VCaP (cell line): Measurements from ENCODE around the gene TNFAIP3.

Source experiments
- H3K27ac ChIP-seq: fragments of 450-650 bp; 2 replicates; pipeline ENCODE4 v1.5.1; 2017
- TF ChIP-seq, protein P1 (sequence below): fragments of 450-650 bp; conservative IDR thresholded peaks from 2 replicates; pipeline ENCODE4 v1.5.1; 2017; ENCODE audit warnings: mild to moderate bottlenecking, moderate library complexity

Gene TNFAIP3

DNA sequence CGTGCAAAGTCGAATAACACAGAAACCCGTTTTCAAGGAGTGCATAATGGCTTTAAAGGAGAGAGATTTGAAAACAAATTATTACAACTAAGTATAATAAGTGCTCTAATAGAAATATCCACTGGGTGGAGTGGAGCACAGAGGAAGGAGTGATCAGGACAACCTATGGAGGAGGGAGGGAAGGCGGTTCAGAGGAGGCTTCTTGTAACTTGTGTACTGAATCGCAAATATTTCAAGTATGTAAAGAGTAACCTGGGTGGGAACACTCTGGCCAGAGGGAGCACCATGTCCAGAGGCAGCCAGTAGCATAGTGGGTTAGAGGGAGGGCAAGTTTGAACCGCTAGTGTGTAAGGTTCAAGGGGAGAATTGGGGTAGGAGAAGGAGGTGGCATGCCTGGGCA, 21.6 kb upstream of the TNFAIP3 start:
- TF ChIP-seq, protein P1, sequence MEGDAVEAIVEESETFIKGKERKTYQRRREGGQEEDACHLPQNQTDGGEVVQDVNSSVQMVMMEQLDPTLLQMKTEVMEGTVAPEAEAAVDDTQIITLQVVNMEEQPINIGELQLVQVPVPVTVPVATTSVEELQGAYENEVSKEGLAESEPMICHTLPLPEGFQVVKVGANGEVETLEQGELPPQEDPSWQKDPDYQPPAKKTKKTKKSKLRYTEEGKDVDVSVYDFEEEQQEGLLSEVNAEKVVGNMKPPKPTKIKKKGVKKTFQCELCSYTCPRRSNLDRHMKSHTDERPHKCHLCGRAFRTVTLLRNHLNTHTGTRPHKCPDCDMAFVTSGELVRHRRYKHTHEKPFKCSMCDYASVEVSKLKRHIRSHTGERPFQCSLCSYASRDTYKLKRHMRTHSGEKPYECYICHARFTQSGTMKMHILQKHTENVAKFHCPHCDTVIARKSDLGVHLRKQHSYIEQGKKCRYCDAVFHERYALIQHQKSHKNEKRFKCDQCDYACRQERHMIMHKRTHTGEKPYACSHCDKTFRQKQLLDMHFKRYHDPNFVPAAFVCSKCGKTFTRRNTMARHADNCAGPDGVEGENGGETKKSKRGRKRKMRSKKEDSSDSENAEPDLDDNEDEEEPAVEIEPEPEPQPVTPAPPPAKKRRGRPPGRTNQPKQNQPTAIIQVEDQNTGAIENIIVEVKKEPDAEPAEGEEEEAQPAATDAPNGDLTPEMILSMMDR: no peak
- H3K27ac ChIP-seq: no peak overlapping the region

DNA sequence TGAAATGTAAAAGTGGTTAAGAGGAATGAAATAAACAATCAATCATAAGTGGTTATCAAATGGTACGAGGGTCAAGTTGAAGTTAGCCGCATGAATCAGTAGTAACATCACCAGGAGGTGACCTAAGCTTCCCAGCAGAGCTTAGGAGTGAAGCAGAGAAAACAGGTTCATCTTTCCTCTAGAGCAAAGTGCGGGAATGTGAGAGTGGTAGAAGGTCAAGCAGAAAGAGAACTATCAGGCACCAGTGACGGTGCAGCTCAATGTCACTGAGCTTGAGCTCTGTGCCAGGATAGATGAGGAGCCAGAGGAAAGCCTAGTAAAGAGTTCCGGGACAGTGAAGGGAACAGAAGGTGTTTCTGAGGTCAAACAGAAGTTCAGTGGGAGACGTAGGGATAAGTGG, 20.8 kb upstream of the TNFAIP3 start:
- TF ChIP-seq, protein P1: no peak
- no peak overlapping the region for H3K27ac ChIP-seq

DNA sequence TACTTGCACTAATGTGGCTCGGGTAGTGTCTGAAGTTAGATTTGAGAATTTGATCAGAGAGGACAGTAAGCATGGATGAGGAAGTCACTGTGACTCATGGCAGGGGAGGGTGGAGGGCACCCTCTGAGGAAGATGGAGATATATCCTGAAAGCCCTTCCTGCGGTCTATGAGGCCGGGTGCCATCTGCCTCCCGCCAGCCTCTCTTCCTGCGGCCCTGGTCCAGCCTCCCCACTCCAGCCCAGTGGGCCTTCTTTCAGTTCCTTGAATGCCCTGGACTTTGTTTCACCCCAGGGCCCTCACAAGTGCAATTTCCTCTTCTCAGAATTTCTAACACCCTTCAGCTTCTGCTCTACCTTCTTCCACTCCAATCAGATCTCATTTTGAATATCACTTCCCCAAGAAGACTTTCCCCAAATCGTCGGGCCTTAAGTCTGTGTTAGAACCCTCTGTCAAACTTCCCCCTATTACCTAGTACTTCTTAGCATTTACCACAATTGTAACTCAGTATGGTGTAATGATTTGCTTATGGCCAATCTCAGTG, 20.2 kb upstream of the TNFAIP3 start:
- no peak overlapping the region for H3K27ac ChIP-seq
- TF ChIP-seq, protein P1: no peak

DNA sequence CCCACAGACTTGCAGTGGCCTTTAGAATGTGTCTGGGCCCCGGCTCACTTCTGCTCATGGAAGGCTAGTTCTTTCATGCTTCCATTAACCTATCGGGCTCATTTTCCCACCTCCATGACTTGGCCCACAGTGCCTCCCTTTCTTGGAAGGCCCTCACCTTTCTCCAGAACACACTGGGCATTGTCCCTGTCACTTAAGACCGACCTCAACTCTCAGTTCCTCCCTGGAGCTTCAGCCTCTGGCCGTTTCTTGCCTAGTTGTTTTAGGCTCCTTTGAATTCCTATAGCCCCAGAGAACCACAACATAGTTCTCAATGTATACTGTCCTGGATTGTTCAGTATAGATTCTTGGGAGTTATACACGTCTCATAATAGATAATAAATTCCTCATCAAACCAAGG, 19.3 kb upstream of the TNFAIP3 start:
- TF ChIP-seq, protein P1: no peak
- H3K27ac ChIP-seq: no peak overlapping the region

DNA sequence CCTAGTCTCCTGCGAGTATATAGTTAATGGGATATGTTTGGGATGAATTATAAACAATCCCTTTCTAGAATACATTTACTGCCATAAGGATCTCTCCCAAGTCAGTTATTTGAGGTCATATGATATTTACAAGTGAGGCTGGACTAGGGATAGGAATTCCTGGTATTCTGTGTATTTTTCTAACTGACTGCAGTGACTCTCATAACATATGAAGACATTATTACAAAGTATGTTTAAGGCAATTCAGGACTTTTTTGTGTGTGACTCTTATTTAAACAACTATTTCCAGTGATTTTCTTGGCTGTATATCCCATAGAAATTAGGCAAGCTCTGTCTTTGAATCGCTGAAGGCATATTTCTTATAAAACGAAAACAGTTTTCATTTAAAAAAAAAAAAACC, 18.4 kb upstream of the TNFAIP3 start:
- H3K27ac ChIP-seq: no peak overlapping the region
- TF ChIP-seq, protein P1: no peak

DNA sequence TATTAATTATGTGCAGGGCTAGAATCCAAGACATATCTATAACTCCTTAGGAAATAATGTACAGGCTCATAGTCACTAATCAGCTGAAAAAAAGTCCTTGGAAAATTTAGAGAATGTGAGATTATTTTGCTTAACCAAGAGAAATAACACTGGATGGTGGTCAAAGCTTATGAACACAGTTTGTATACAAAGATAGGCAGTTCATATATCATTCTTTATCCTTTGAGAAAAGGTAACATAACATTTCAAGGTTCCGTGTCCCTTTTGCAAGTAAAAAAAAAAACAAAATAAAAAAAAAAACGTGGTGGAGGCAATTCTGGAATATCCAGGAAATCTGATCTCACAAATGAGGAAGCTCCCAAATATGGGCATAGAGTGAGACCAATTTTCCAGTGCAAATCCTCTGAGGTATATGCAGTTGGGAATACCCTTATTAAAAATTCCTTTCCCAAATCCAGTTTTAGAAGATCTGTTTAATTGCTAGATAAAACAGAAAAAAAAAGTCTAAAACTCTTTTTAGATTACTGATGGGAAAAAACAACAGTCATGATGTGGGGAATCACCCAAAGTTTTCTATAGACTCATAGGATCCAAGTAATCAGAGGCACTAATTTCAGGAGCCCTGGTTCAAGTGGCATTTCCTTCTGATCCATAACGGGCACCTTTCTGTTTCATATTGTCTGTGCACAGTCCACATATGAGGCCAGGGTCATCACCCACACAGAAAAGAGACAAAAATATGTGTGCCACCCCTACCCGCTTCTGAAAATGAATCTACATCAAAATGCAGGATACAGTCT, 17.7 kb upstream of the TNFAIP3 start:
- TF ChIP-seq, protein P1: no peak
- no peak overlapping the region for H3K27ac ChIP-seq

DNA sequence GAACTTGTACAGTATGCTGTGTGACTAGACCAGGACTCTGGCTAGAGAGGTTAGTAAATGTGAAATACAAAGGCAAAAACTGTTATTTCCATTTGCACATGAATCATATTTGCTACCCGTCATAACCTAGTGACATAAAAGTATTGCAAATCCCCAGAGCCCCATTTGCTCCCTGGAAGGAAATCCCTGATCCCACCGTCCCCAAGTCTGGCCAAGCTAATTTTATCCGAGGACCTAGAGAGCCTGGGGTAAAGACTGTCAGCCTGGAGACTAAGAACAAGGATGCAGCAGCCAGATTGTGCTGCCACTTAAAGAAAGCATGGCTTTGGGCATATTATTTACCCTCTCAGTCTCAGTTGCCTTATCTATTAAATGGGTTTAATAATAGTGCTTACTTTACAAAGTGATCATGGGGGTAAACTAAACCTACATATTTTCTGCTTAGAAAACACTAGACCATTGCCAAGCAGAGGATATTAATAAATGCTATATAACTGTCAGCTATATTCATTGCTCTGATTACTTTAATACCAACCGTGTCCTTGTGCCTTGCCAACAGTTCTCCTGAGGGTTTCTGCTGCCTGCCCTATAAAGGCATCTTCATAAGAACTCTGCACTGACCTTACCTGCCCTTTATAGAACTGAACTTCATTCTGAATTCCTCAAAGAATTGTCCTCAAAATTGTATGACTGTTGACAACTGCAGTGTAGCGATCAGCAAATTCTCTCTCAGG, 16.9 kb upstream of the TNFAIP3 start:
- no peak overlapping the region for H3K27ac ChIP-seq

More for the DNA sequence above, 16.9 kb upstream of the TNFAIP3 start:
- TF ChIP-seq, protein P1: no peak
